Stimulated activated CD8-positive, alpha-beta memory T cell treated with anti-CD3 and anti-CD28 coated beads, Interleukin-15, amount 100 ng/mL, for 4 hours (primary cell): ENCODE results near the gene LIME1.
"Not testable (repeated sequence)": the region's sequence is repeated elsewhere in the genome, so short reads cannot be mapped to it uniquely, and the experiment has no call there.

Experiments
- DNase-seq, 2 donors: peaks; one replicate each; pipeline ENCODE4 v3.0.0-alpha.2; 2020; ENCODE audit warnings: low read depth in 2 of 2

The LIME1 gene

DNA sequence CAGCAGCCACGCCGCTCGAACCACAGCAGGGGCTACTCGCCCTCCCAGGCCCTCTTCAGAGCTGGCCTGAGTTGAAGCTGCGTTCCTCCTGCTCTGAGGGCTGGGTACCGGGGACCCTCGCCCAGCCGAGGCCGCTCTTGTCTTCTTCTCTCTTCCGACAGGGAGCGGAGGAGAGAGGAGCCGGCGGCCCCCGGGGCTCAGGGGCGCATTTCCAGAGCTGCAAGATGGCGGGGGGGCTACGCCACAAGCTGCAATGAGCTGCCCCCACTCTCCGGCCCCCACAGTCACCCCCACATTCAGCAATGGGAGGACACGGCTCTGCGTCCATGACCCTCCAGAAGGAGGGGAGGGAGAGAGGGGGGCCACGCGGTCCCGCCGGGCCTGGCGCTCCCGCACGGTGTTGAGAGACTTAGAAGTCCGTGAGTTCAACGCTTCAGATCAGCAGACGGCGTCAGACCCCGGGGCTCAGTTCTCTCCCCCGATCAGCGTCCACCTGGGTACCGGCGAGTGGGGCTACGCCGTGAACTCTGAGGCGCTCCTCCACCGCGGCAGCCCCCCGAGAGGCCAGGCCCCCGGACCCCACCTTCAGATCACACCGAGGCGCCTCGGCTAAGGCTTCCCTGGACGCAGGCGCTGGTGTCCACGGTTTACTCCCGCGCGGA, 34.7 kb downstream of the LIME1 start:
- no peak for DNase-seq

DNA sequence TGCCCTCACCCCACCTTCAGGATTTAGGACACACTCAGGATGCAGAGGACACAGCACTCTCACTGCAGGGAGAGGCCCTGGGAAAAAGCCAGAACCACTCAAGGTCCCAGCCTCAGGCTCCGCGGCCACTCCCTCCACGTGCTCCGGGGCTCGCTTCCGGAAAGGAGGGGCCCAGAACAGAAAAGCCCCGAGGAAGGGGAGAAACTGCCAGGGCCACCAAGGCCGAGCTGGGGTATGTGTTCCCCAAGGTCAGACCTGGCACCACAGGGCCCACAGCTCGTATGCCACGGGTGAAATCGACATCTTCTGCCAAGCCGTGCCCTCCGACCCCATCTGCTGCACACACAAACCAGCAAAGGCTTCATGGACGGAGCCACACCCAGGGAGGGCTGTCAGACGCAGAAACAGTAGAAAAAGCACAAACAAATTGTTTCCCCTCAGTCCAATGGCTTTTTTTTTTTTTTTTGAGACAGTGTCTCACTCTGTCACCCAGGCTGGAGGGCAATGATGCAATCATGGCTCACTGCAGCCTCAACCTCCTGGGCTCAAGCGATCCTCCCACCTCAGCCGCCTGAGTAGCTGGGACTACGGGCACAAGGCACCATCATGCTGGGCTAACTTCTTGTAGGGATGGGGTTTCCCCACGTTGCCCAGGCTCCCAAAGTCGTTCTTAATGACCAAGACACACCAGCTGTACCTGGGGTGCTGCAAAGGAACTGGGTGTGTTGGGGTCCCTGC, 36.5 kb downstream of the LIME1 start:
- no peak for DNase-seq

DNA sequence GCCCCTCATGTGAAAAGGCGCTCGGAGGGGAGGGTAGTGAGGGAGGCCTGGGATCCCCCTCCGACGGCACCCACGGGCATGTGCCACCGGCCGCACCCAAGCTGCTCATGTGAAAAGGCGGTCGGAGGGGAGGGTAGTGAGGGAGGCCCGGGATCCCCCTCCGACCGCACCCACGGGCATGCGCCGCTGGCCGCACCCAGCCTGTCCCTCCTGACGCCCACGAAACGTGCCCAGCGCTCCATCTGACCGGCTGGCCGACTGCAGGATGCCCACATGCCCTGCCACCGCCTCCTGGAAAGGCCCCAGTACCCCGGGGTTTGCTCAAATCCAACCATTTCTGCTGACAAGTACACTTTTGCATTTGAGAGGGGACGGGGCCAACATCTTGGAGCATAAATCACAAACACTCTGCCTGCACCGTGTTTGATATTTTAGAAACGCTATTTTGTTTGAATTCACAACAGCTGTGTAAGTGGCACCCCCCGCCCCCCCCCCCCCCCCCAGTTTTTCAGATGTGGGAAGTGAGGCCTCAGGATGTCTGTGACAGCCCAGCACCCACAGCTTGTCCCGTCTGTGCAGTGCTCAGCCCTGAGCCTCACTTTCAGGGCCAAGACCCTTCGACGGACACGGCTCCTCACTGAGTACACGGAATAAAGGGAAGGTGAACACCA, 37.2 kb downstream of the LIME1 start:
- DNase-seq = no peak

DNA sequence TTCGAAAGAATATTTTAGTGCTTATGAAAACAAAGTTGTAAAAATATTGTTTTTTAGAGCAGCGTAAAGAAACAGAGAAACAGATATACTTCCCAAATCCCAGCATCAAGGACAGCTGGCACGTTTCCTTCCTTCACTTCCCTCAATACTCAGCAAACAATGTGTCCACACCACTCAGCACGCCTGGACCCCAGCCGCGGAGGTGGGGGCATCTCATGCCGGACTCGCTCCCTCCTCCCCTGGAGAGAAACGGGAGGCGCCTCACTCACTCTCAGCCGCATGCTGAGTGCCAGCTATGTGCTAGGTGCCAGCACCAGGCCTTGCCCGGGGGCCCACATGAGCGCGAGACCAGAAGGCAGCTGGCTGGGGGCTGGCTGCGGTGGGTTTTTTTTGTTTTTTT, 37.8 kb downstream of the LIME1 start:
- no peak for DNase-seq

DNA sequence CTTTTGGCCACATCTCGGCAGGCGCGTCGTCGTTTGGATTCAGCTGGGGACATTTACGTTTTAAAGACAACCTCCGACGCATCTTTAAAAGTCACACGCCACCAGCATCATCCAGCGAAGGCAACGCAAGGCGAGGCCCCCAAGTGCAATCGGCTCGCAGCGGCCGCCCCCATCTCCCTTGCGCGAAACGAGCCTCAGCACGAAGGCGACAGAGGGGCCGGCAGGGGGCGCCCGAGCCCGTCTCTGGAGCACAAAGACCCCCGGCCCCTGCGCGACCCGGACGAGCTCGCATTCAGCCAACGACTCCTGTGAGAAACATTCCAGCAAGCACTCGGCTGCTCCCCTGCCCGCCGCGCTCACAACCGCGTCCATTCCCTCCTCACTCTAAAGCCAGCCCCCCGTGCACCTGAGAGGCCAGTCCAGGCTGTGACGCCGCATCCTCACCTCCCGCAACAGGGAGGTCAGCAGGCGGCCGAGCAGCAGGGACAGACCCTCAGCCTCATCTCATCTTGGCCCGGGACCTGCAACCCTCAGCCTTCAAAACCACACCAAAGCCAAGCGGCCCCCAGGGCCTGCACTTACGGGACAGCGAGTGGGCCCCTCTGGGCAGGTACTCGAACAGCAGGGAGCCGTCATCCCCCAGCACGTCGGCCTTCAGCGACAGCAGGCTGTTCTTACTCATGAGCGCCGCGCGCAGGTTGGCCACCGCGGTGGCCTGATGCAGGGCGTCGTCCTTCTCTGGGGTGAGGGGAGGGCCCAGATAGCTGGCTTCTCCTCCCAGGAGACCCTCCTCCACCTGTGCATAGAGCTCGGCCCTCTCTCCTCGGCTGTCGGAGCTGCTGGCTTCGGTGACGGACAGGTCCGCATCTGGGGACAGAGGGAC, 38.9 kb downstream of the LIME1 start:
- DNase-seq = peak in 1 of 2 donors; percentile 9

DNA sequence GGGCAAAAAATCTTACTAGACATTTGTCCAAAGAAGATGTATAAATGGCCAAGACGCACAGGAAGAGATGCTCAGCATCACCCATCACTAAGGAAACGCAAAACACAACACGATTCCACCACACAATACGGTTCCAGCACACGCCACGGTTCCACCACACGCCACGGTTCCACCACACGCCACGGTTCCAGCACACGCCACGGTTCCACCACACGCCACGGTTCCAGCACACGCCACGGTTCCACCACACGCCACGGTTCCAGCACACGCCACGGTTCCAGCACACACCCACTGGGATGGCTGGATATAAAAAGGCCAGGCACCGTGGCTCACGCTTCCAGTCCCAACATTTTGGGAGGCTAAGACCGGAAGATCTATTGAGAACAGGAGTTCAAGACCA, 40.4 kb downstream of the LIME1 start:
- DNase-seq = not testable (repeated sequence)

DNA sequence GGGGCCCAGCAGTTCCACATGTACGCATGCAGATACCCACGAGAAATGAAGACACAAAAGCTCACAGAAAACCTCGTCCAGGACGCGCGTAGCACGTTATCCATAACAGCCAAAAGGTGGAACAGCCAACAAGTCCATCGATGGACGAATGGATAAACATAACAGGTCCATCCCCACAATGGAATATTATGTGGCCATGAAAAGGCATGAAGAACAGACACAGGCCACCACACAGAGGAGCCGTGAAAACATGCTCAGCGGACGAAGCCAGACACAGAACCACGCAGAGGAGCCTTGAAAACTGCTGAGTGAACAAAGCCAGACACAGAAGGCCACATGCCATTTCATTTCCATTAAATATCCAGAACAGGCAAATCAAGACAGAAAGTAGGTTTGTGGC, 41.1 kb downstream of the LIME1 start:
- no peak for DNase-seq

DNA sequence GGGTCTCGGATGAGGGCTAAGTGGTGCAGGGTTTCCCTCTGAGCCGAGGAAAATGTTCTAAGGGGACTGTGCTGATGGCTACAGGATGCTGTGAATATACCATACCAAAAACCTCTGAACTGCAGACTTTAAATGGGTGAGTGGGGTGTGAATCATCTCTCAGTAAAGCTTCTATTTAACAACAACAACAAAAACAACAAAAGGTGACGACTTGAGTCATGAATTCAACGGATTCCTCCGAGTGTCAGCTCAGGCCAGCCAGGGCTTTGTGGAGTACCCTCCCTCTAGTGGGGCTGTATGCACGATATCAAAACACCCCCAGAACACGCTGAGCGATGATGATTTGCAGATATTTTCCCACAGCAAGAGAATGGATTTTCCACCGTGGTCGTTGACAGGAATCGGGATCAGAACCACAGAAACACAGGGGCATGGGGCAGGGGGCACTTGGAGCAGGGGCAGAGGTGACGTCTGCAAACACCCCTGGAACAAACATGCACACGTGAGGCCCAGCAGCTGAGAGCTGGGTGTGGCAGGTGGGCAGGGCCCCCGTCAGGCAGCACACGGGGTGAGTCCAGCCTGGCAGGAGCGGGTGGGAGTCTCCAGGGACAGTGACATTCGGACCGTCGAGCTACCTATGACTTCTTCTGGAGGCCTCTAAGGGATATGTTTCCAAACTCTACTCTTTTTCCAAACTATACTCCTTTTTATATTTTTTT, 41.7 kb downstream of the LIME1 start:
- no peak for DNase-seq

DNA sequence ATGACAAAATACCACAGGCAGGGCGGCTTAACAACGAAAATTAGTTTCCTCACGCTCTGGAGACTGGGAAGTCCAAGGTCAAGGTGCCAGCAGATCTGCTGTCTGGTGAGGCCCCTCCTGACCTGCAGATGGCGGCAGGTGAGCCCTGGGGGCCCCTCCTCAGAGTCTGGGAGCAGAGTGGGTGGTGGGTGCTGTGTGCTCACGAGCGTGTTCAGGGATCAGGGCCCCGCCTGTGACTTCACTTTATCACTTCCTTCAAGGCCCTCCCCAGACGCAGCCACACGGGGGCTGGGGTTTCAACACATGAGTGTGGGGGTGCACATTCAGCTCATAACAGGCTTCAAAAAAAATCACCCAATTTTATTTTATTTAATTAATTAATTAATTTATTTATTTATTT, 42.4 kb downstream of the LIME1 start:
- no peak for DNase-seq

DNA sequence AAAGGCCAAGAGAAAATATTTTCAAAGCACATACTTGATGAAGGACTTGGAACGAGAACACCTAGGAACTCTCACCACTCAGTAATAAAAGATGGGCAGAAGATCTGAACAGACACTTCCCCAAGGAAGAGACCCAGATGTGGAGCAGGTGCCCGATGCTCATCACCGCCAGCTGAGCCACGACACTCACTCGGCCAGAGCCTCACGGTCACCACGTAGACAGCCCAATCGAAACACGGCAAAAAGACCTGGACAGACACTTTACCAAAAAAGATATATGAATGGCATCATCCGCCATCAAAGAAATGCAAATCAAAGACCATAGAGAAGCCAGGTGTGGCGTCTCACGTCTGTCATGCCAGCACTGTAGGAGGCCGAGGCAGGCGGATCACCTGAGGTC, 44.7 kb downstream of the LIME1 start:
- DNase-seq = no peak

DNA sequence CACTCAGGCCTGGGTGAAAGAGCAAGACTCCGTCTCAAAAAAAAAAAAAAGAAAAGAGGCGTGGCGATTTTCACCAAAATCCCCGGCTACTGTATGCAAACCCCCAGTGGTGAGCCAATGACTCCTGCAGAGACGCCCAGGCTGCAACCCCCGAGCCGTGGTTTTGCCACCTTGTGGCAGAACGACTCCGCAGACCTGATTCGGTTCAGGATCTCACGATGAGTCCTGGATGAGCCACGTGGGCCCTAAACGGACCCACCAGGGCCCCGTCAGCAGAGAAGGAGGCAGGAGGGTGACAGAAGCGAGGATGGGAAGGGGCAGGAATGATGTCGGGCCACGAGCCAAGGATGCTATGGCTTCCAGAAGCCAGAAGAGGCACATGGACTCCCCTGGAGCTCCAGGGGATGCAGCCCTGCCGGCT, 45.6 kb downstream of the LIME1 start:
- DNase-seq = peak; percentile 6 to 35

DNA sequence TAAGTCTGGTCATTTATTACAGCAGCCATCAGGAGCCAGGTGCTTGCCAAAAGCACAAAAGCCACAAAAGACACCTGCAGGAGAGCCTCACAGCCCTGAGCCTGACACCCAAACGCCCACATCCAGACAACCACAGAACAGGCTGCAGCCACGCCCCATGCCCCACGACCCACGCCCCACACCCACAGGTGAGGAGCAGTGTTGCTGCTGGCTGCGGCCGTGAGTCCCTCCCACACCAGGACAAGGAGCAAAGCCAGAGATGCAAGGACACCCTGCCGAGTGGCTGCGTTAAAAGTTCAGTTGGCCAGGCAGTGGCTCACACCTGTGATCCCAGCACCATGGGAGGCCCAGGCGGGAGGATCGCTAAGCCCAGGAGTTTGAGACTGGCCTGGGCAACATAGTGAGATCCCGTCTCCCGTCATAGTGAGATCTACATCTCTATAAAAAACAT, 46.1 kb downstream of the LIME1 start:
- peak in 1 of 2 donors; percentile 13 for DNase-seq

DNA sequence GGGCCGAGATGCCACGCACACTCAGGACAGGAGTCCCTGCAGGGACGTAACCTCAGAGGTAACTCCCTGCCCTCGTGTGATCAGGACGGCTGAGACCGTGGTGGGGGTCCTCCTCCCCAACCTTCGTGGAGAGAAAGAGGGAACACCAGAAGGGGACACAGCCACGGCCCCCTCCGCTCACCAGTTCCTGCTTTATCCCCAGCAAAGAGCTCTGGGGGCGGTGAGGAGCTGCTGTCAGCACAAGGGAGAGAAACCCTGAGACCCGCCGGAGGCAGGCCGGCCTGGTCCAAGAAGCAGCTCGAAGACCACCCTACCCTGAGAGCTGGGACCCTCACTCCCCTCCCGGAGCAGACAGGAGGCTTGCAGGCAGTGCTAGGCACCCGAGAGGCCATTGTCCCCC, 47.5 kb downstream of the LIME1 start:
- DNase-seq = no peak

DNA sequence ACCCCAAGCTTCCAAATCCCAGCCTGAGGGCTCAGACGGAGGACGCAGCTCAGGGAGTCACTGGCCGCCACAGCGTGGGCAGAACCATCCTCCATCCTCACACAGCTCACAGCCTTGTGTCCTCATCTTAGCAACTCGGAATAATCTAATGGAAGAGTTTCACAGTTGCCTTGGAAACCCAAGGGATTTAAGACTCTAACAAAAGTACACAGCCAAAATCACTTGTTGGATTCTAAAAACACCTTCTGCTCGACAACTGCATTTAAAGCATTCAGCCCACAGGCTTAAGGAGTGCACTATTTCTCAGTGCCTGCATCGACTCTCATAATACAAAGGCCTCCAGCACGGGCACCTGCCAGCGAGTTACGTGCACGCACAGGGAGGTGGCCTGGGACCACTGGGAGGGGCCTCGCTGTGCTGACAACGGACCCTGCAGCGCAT, 49.2 kb downstream of the LIME1 start:
- DNase-seq = no peak

DNA sequence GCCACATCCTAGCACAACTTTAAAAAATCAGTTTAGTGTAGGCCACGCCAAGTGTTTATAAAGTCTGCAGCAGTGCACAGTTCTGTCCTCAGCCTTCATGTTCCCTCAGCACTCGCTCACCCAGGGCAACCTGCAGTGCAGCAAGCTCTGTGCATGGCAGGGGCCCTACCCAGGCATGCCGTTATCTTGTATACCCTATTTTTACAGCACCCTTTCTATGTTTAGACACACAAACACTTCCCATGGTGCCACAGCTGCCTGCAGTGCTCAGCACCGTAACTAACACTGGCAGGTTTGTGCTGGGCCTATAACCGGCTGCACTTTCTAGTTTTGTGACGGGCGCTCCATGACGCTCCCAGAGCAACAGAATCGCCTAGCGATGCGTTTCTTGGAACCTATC, 50.8 kb downstream of the LIME1 start:
- no peak for DNase-seq

DNA sequence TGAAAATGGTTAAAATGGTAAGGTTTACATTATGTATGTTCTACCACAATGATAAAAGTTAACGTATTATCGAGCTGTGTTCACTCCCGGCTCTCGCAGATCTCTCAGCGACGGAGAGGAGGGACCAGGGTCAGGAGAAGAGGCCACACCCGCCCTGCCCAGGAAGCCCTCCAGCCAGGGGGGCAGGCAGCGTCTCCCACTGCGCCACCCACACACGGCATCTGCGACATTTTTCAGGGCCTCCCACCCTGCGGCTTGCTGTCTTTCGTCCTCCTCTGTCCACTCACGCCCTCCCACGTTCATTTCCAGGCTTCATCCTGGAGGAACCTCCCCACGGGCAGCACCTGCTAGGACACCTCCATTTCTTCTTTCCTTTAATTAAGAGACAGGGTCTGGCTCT, 51.3 kb downstream of the LIME1 start:
- no peak for DNase-seq
